Measurements from ENCODE around the gene AKR1B15. TPM values are rescaled to one million over a fixed set of nuclear protein-coding genes. Genes with fewer than 3 reads are reported as not detected.

The AKR1B15 gene
- total and polyA plus RNA-seq, 2 experiments from 2014 or later = not detected

DNA sequence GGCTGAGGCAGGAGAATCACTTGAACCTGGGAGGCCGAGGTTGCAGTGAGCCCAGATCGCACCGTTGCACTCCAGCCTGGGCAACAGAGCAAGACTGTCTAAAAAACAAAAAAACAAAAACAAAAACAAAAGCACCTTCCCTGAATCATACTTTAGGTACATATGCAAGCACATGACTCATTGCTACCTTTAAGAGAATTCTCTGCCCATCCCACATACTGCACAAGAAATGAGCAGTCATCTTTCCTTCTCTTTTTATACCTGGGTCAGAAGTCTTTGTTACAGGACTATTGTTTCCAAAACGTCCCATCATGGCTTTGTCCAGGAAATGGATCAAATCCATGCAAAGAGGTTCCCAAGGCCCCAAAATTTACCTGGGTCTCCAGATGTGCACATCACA, 43.1 kb upstream of the AKR1B15 start:
- no peak overlapping the region for H3K4me3 ChIP-seq
- H4K20me1 ChIP-seq (replicated peaks; ENCODE audit: insufficient read depth) = no peaks in the 10 kb centered on the region
- H3K27me3 ChIP-seq (ENCODE audit: insufficient read depth) = no peaks in the 10 kb centered on the region
- H3K4me3 Mint-ChIP-seq = no peak overlapping the region
- ATAC-seq = no peak
- DNase-seq (ENCODE audit: low spot score) = no peak
- no peak overlapping the region for H3K27ac Mint-ChIP-seq
- H3K4me1 Mint-ChIP-seq = peaks cover 6% of the 10 kb centered on the region; the same call in 2 of the 3 replicates
- TF ChIP-seq EZH2 (IDR thresholded peaks at IDR 0.05; ENCODE audit: low read depth, unreplicated experiment) (no peak), CTCF (conservative IDR thresholded peaks at IDR 0.05; ENCODE audit: low read depth in 2 of 2) (no peak), REST (IDR thresholded peaks at IDR 0.05; ENCODE audit: unreplicated experiment) (no peak), ETS1 (IDR thresholded peaks at IDR 0.05) (no peak), CREB1 (CRISPR knock-in tag; IDR thresholded peaks at IDR 0.05; ENCODE audit: low read depth) (no peak), ZNF331 (CRISPR knock-in tag; IDR thresholded peaks at IDR 0.05; ENCODE audit: low read depth) (no peak), ZNF462 (CRISPR knock-in tag; IDR thresholded peaks at IDR 0.05) (no peak), ZNF114 (CRISPR knock-in tag; IDR thresholded peaks at IDR 0.05) (no peak)
- H3K4me1 ChIP-seq (ENCODE audit: insufficient read depth) = no peaks in the 10 kb centered on the region
- H3F3A ChIP-seq (replicated peaks; ENCODE audit: low read depth) = no peaks in the 10 kb centered on the region
- peaks cover 1% of the 10 kb centered on the region for H3K27me3 Mint-ChIP-seq (ENCODE audit: insufficient read depth, low read depth, poor library complexity)
- H3K4me2 ChIP-seq = no peak overlapping the region
- no peaks in the 10 kb centered on the region for H3K36me3 ChIP-seq (ENCODE audit: insufficient read depth)
- H3K9me3 Mint-ChIP-seq = no peaks in the 10 kb centered on the region; the same call in 2 of the 3 replicates
- H3K27ac ChIP-seq (ENCODE audit: low read depth) = no peak overlapping the region
- H3K79me2 ChIP-seq (replicated peaks; ENCODE audit: insufficient read depth) = no peaks in the 10 kb centered on the region
- H3K9me2 ChIP-seq (ENCODE audit: insufficient read depth) = no peaks in the 10 kb centered on the region
- no peaks in the 10 kb centered on the region for H3K36me3 Mint-ChIP-seq (ENCODE audit: low read depth)
- H2AFZ ChIP-seq = no peak overlapping the region
